Ovary (tissue), 3 donors: Measurements from ENCODE around the gene H2BK1.

Source experiments
- CTCF ChIP-seq, 3 donors: fragments of 450-650 bp in 2 of 3; fragments of 200-600 bp in 1 of 3; IDR thresholded peaks; one replicate each; pipeline versions ENCODE4 v1.5.1 to v1.8.0; 2016 to 2022; ENCODE audit warnings: antibody characterized with exemption in 3 of 3, mild to moderate bottlenecking in 1 of 3
- POLR2A ChIP-seq: fragments of 450-650 bp; IDR thresholded peaks from one replicate; pipeline ENCODE4 v1.6.1; 2017; ENCODE audit warnings: antibody characterized with exemption, mild to moderate bottlenecking, moderate library complexity
- donor health status: DM: no; HTN: no; CAD: no.

GRCh38 chr7:151223728-151224127 is 13.4 kb upstream of the H2BK1 start:
- no peak for TF ChIP-seq CTCF (IDR thresholded peaks at IDR 0.05)
- no peak for TF ChIP-seq POLR2A
